SK-N-SH (cell line): ENCODE data around the gene MINDY3.

ENCODE experiments used
- EP300 ChIP-seq, 2 experiments: IDR thresholded peaks; 2 replicates each; pipeline versions ENCODE4 v1.4.0 to v1.6.1; 2012; ENCODE audit warnings: borderline replicate concordance in 1 of 2, low read depth in 1 of 2, low read length in 1 of 2
- FOSL2 ChIP-seq: IDR thresholded peaks from 2 replicates; pipeline ENCODE4 v1.4.0; 2012; ENCODE audit warnings: low read depth, mild to moderate bottlenecking, moderate library complexity, borderline replicate concordance
- GABPA ChIP-seq: IDR thresholded peaks from 2 replicates; pipeline ENCODE4 v1.4.0; 2012; ENCODE audit warnings: low read depth, mild to moderate bottlenecking
- JUND ChIP-seq: IDR thresholded peaks from 2 replicates; pipeline ENCODE4 v1.4.0; 2012
- POLR2AphosphoS5 ChIP-seq: IDR thresholded peaks from 2 replicates; pipeline ENCODE4 v1.6.1; 2012; ENCODE audit warnings: low read depth, low read length
- RAD21 ChIP-seq: IDR thresholded peaks from 2 replicates; pipeline ENCODE4 v1.6.1; 2012; ENCODE audit warnings: mild to moderate bottlenecking, low read length
- TF ChIP-seq, protein P1 (sequence below): fragments of 200-600 bp; sonication (generic); IDR thresholded peaks from 2 replicates; pipeline ENCODE4 v1.6.1; 2017; ENCODE audit warnings: antibody characterized with exemption, mild to moderate bottlenecking, moderate library complexity
- TF ChIP-seq, protein P2 (sequence below): IDR thresholded peaks from 2 replicates; pipeline ENCODE4 v1.4.0; 2012; ENCODE audit warnings: low read depth, borderline replicate concordance
- TF ChIP-seq, protein P3 (sequence below): IDR thresholded peaks from 2 replicates; pipeline ENCODE4 v1.4.0; 2012; ENCODE audit warnings: low read depth
- TF ChIP-seq, protein P4 (sequence below): IDR thresholded peaks from 2 replicates; pipeline ENCODE4 v1.6.1; 2012; ENCODE audit warnings: mild to moderate bottlenecking, low read depth, low read length, moderate library complexity

DNA sequence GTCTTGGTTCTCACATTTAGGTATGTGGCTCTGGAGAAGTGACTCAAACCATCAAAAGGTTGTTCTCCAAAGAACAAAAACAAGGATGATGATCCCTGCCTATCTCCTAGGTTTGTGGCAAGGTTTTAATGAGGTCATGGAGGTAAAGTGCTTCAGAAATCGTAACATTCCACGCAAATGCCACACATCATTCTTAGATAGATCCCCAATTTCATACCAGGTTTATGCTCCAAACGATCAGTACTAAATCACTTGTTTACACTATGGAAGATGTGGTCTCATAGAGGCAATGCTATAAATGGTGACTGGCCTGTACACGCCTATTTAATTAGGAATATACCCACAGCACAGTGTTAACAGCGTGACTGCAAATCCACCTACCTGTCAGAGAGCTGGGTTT is 66.6 kb downstream of the MINDY3 start:
- TF ChIP-seq, protein P1, sequence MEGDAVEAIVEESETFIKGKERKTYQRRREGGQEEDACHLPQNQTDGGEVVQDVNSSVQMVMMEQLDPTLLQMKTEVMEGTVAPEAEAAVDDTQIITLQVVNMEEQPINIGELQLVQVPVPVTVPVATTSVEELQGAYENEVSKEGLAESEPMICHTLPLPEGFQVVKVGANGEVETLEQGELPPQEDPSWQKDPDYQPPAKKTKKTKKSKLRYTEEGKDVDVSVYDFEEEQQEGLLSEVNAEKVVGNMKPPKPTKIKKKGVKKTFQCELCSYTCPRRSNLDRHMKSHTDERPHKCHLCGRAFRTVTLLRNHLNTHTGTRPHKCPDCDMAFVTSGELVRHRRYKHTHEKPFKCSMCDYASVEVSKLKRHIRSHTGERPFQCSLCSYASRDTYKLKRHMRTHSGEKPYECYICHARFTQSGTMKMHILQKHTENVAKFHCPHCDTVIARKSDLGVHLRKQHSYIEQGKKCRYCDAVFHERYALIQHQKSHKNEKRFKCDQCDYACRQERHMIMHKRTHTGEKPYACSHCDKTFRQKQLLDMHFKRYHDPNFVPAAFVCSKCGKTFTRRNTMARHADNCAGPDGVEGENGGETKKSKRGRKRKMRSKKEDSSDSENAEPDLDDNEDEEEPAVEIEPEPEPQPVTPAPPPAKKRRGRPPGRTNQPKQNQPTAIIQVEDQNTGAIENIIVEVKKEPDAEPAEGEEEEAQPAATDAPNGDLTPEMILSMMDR, result no peak
- TF ChIP-seq RAD21 (no peak), EP300 (IDR thresholded peaks at IDR 0.05; ENCODE audit: borderline replicate concordance in 1 of 2, low read depth in 1 of 2, low read length in 1 of 2) (no peak), POLR2AphosphoS5 (no peak), GABPA (no peak), JUND (no peak), FOSL2 (no peak)
- TF ChIP-seq, protein P2, sequence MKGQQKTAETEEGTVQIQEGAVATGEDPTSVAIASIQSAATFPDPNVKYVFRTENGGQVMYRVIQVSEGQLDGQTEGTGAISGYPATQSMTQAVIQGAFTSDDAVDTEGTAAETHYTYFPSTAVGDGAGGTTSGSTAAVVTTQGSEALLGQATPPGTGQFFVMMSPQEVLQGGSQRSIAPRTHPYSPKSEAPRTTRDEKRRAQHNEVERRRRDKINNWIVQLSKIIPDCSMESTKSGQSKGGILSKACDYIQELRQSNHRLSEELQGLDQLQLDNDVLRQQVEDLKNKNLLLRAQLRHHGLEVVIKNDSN, result no peak
- TF ChIP-seq, protein P3, sequence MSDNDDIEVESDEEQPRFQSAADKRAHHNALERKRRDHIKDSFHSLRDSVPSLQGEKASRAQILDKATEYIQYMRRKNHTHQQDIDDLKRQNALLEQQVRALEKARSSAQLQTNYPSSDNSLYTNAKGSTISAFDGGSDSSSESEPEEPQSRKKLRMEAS, result no peak
- TF ChIP-seq, protein P4, sequence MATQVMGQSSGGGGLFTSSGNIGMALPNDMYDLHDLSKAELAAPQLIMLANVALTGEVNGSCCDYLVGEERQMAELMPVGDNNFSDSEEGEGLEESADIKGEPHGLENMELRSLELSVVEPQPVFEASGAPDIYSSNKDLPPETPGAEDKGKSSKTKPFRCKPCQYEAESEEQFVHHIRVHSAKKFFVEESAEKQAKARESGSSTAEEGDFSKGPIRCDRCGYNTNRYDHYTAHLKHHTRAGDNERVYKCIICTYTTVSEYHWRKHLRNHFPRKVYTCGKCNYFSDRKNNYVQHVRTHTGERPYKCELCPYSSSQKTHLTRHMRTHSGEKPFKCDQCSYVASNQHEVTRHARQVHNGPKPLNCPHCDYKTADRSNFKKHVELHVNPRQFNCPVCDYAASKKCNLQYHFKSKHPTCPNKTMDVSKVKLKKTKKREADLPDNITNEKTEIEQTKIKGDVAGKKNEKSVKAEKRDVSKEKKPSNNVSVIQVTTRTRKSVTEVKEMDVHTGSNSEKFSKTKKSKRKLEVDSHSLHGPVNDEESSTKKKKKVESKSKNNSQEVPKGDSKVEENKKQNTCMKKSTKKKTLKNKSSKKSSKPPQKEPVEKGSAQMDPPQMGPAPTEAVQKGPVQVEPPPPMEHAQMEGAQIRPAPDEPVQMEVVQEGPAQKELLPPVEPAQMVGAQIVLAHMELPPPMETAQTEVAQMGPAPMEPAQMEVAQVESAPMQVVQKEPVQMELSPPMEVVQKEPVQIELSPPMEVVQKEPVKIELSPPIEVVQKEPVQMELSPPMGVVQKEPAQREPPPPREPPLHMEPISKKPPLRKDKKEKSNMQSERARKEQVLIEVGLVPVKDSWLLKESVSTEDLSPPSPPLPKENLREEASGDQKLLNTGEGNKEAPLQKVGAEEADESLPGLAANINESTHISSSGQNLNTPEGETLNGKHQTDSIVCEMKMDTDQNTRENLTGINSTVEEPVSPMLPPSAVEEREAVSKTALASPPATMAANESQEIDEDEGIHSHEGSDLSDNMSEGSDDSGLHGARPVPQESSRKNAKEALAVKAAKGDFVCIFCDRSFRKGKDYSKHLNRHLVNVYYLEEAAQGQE, result no peak
